Dendritic cell treated with granulocyte-macrophage colony-stimulating factor and Interleukin-4, amounts not matched to agents 40 ng/mL and 50 ng/mL, for 4 days (primary cell): ENCODE data around the gene DENND2C.
"Not testable (repeated sequence)": the region's sequence is repeated elsewhere in the genome, so short reads cannot be mapped to it uniquely, and the experiment has no call there.

Experiments
- H3K27ac Mint-ChIP-seq: one replicate; pipeline ENCODE4 v1.8.0; 2022; ENCODE audit warnings: mild to moderate bottlenecking, mixed read lengths
- H3K27me3 Mint-ChIP-seq: one replicate; pipeline ENCODE4 v1.8.0; 2022; ENCODE audit warnings: mild to moderate bottlenecking, mixed read lengths
- H3K36me3 Mint-ChIP-seq: one replicate; pipeline ENCODE4 v1.8.0; 2022; ENCODE audit warnings: low read depth, mixed read lengths
- H3K4me1 Mint-ChIP-seq: one replicate; pipeline ENCODE4 v1.8.0; 2022; ENCODE audit warnings: low read depth, mixed read lengths
- H3K4me3 Mint-ChIP-seq: one replicate; pipeline ENCODE4 v1.8.0; 2022; ENCODE audit warnings: mild to moderate bottlenecking, moderate library complexity, mixed read lengths
- H3K9me3 Mint-ChIP-seq: one replicate; pipeline ENCODE4 v1.8.0; 2022; ENCODE audit warnings: mixed read lengths
- intact Hi-C: fragments of 100-400 bp; cut with micrococcal nuclease; formaldehyde crosslinking; loops from one replicate; pipeline ENCODE4 v1.15.0; 2022

Gene DENND2C

GRCh38 chr1:114562978-114563510 lies 106.8 kb downstream of the DENND2C start:
- H3K27ac Mint-ChIP-seq, H3K9me3 Mint-ChIP-seq, H3K4me1 Mint-ChIP-seq, intact Hi-C loops, H3K4me3 Mint-ChIP-seq, H3K27me3 Mint-ChIP-seq: not testable (repeated sequence)
- H3K36me3 Mint-ChIP-seq: peaks cover 34% of the 10 kb centered on the region

- intact Hi-C loops: no loop called here
- Mint-ChIP-seq H3K27ac (no peak overlapping the region), H3K27me3 (no peaks in the 10 kb centered on the region)
Measured at GRCh38 chr1:114561333-114561732, 108.5 kb downstream of the DENND2C start.

GRCh38 chr1:114559356-114559755 lies 110.5 kb downstream of the DENND2C start:
- Mint-ChIP-seq H3K9me3 (no peaks in the 10 kb centered on the region), H3K27ac (no peak overlapping the region), H3K4me1 (peaks cover 5% of the 10 kb centered on the region), H3K27me3 (no peaks in the 10 kb centered on the region), H3K36me3 (no peaks in the 10 kb centered on the region), H3K4me3 (no peak overlapping the region)
- intact Hi-C loops: loop anchor here (10.0 kb wide), 1 partner anchor 115 kb away; no protein-coding TSS in a partner anchor

More at GRCh38 chr1:114561333-114561732, 108.5 kb downstream of the DENND2C start:
- no peak overlapping the region for H3K4me3 Mint-ChIP-seq
- peaks cover 17% of the 10 kb centered on the region for H3K36me3 Mint-ChIP-seq
- H3K4me1 Mint-ChIP-seq: peaks cover 5% of the 10 kb centered on the region
- no peaks in the 10 kb centered on the region for H3K9me3 Mint-ChIP-seq

- intact Hi-C loops: loop anchor here (10.0 kb wide), 1 partner anchor 114 kb away; no protein-coding TSS in a partner anchor
- no peak overlapping the region for H3K27ac Mint-ChIP-seq
- H3K4me1 Mint-ChIP-seq: peaks cover 5% of the 10 kb centered on the region
- no peaks in the 10 kb centered on the region for H3K27me3 Mint-ChIP-seq
- H3K4me3 Mint-ChIP-seq: no peak overlapping the region
- no peaks in the 10 kb centered on the region for H3K36me3 Mint-ChIP-seq
- H3K9me3 Mint-ChIP-seq: no peaks in the 10 kb centered on the region
Measured at GRCh38 chr1:114558544-114558943, 111.3 kb downstream of the DENND2C start.

GRCh38 chr1:114554577-114554976 lies 115.3 kb downstream of the DENND2C start:
- no peak overlapping the region for H3K27ac Mint-ChIP-seq
- H3K9me3 Mint-ChIP-seq: no peaks in the 10 kb centered on the region
- intact Hi-C loops: loop anchor here (10.0 kb wide), 1 partner anchor 110 kb away; no protein-coding TSS in a partner anchor
- no peaks in the 10 kb centered on the region for H3K4me1 Mint-ChIP-seq
- no peaks in the 10 kb centered on the region for H3K27me3 Mint-ChIP-seq
- H3K4me3 Mint-ChIP-seq: no peak overlapping the region
- no peaks in the 10 kb centered on the region for H3K36me3 Mint-ChIP-seq

GRCh38 chr1:114552106-114552639 lies 117.7 kb downstream of the DENND2C start:
- H3K4me3 Mint-ChIP-seq: no peak overlapping the region
- H3K27me3 Mint-ChIP-seq: no peaks in the 10 kb centered on the region
- no peaks in the 10 kb centered on the region for H3K36me3 Mint-ChIP-seq
- no peak overlapping the region for H3K27ac Mint-ChIP-seq
- no peaks in the 10 kb centered on the region for H3K9me3 Mint-ChIP-seq
- intact Hi-C loops: loop anchor here (10.0 kb wide), 1 partner anchor 107 kb away; no protein-coding TSS in a partner anchor
- peaks cover 13% of the 10 kb centered on the region for H3K4me1 Mint-ChIP-seq

GRCh38 chr1:114551400-114551799 lies 118.4 kb downstream of the DENND2C start:
- intact Hi-C loops: loop anchor here (10.0 kb wide), 1 partner anchor 107 kb away; no protein-coding TSS in a partner anchor
- Mint-ChIP-seq H3K4me3 (no peak overlapping the region), H3K36me3 (no peaks in the 10 kb centered on the region), H3K9me3 (no peaks in the 10 kb centered on the region), H3K4me1 (peaks cover 13% of the 10 kb centered on the region), H3K27me3 (no peaks in the 10 kb centered on the region), H3K27ac (no peak overlapping the region)

GRCh38 chr1:114550336-114550735 lies 119.5 kb downstream of the DENND2C start:
- intact Hi-C loops: loop anchor here (10.0 kb wide), 1 partner anchor 106 kb away; no protein-coding TSS in a partner anchor
- H3K36me3 Mint-ChIP-seq: no peaks in the 10 kb centered on the region
- no peak overlapping the region for H3K4me3 Mint-ChIP-seq
- peaks cover 13% of the 10 kb centered on the region for H3K4me1 Mint-ChIP-seq
- no peaks in the 10 kb centered on the region for H3K27me3 Mint-ChIP-seq
- H3K9me3 Mint-ChIP-seq: no peaks in the 10 kb centered on the region
- H3K27ac Mint-ChIP-seq: no peak overlapping the region

- intact Hi-C loops: no loop called here
- Mint-ChIP-seq H3K27me3 (no peaks in the 10 kb centered on the region), H3K9me3 (no peaks in the 10 kb centered on the region), H3K4me3 (no peak overlapping the region), H3K4me1 (peaks cover 13% of the 10 kb centered on the region), H3K36me3 (no peaks in the 10 kb centered on the region), H3K27ac (no peak overlapping the region)
Measured at GRCh38 chr1:114549137-114549536, 120.7 kb downstream of the DENND2C start.

GRCh38 chr1:114547076-114547475 lies 122.8 kb downstream of the DENND2C start:
- Mint-ChIP-seq H3K4me3 (no peak overlapping the region), H3K27me3 (no peaks in the 10 kb centered on the region), H3K36me3 (no peaks in the 10 kb centered on the region), H3K27ac (no peak overlapping the region), H3K9me3 (no peaks in the 10 kb centered on the region), H3K4me1 (peaks cover 13% of the 10 kb centered on the region)
- intact Hi-C loops: no loop called here

GRCh38 chr1:114545796-114546195 lies 124.1 kb downstream of the DENND2C start:
- H3K4me3 Mint-ChIP-seq: no peak overlapping the region
- no peak overlapping the region for H3K27ac Mint-ChIP-seq
- no peaks in the 10 kb centered on the region for H3K27me3 Mint-ChIP-seq
- peaks cover 13% of the 10 kb centered on the region for H3K4me1 Mint-ChIP-seq
- H3K36me3 Mint-ChIP-seq: no peaks in the 10 kb centered on the region
- intact Hi-C loops: no loop called here
- no peaks in the 10 kb centered on the region for H3K9me3 Mint-ChIP-seq

GRCh38 chr1:114545315-114545714 lies 124.5 kb downstream of the DENND2C start:
- Mint-ChIP-seq H3K27ac (no peak overlapping the region), H3K4me3 (no peak overlapping the region), H3K27me3 (peaks cover 2% of the 10 kb centered on the region), H3K36me3 (no peaks in the 10 kb centered on the region), H3K9me3 (no peaks in the 10 kb centered on the region), H3K4me1 (peaks cover 13% of the 10 kb centered on the region)
- intact Hi-C loops: no loop called here

- Mint-ChIP-seq H3K27me3 (peaks cover 2% of the 10 kb centered on the region), H3K36me3 (no peaks in the 10 kb centered on the region), H3K9me3 (no peaks in the 10 kb centered on the region), H3K4me1 (no peaks in the 10 kb centered on the region), H3K27ac (no peak overlapping the region), H3K4me3 (no peak overlapping the region)
- intact Hi-C loops: no loop called here
Measured at GRCh38 chr1:114540821-114541220, 129.0 kb downstream of the DENND2C start.

GRCh38 chr1:114540272-114540671 lies 129.6 kb downstream of the DENND2C start:
- Mint-ChIP-seq H3K27me3 (peaks cover 2% of the 10 kb centered on the region), H3K36me3 (no peaks in the 10 kb centered on the region), H3K27ac (no peak overlapping the region), H3K9me3 (no peaks in the 10 kb centered on the region), H3K4me1 (no peaks in the 10 kb centered on the region), H3K4me3 (no peak overlapping the region)
- intact Hi-C loops: no loop called here

- Mint-ChIP-seq H3K36me3 (no peaks in the 10 kb centered on the region), H3K4me3 (no peak overlapping the region), H3K4me1 (no peaks in the 10 kb centered on the region), H3K9me3 (no peaks in the 10 kb centered on the region), H3K27ac (no peak overlapping the region), H3K27me3 (peaks cover 2% of the 10 kb centered on the region)
- intact Hi-C loops: no loop called here
Measured at GRCh38 chr1:114536043-114536442, 133.8 kb downstream of the DENND2C start.
